ENCODE results near the gene ANGEL1. TPM values are rescaled to one million over a fixed set of nuclear protein-coding genes. Genes with fewer than 3 reads are reported as not detected.

ANGEL1 gene
- total and polyA plus RNA-seq, 3 donors from 2014 or later = 126 to 150 (median 132) TPM

DNA sequence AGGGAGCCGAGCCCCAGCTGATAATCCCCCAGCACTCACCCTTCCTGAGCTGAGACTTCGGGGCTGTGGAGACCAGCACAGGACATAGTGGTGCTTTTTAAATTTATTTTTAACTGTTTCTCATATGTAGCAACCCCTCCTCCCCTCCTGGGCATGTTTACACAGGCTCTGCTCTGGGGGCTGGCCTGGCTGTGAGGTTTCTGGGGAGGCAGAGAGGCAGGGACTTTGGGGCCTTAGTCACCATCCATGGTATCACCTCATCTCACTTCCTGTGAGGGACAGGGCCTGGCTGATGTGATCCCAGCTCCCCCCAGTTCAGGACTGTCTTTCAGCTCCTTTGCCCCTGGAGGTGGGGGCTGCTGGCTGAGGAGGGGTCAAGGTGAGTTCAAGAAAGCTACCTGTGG, 31.0 kb downstream of the ANGEL1 start:
- DNase-seq = no peak
- TF ChIP-seq, protein P1, sequence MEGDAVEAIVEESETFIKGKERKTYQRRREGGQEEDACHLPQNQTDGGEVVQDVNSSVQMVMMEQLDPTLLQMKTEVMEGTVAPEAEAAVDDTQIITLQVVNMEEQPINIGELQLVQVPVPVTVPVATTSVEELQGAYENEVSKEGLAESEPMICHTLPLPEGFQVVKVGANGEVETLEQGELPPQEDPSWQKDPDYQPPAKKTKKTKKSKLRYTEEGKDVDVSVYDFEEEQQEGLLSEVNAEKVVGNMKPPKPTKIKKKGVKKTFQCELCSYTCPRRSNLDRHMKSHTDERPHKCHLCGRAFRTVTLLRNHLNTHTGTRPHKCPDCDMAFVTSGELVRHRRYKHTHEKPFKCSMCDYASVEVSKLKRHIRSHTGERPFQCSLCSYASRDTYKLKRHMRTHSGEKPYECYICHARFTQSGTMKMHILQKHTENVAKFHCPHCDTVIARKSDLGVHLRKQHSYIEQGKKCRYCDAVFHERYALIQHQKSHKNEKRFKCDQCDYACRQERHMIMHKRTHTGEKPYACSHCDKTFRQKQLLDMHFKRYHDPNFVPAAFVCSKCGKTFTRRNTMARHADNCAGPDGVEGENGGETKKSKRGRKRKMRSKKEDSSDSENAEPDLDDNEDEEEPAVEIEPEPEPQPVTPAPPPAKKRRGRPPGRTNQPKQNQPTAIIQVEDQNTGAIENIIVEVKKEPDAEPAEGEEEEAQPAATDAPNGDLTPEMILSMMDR (IDR thresholded peaks at IDR 0.05) = no peak
- no peak for TF ChIP-seq POLR2A (IDR thresholded peaks at IDR 0.05)
- Histone ChIP-seq H3K27ac (peak overlapping the region; percentile 15 to 59), H3K4me1 (peaks cover 19% of the 10 kb centered on the region), H3K9me3 (no peaks in the 10 kb centered on the region), H3K4me3 (no peak overlapping the region), H3K27me3 (no peaks in the 10 kb centered on the region), H3K36me3 (ENCODE audit: low read depth, missing control alignments) (no peaks in the 10 kb centered on the region)
- WGBS, 2 donors = 52 to 94% methylated on average over 2 of the region's 2 CpGs
- intact Hi-C loops (cut with DNase I; ENCODE audit: low total_unique reads) = loop anchor here (5.0 kb wide), 1 partner anchor 69 kb away; no protein-coding TSS in a partner anchor

DNA sequence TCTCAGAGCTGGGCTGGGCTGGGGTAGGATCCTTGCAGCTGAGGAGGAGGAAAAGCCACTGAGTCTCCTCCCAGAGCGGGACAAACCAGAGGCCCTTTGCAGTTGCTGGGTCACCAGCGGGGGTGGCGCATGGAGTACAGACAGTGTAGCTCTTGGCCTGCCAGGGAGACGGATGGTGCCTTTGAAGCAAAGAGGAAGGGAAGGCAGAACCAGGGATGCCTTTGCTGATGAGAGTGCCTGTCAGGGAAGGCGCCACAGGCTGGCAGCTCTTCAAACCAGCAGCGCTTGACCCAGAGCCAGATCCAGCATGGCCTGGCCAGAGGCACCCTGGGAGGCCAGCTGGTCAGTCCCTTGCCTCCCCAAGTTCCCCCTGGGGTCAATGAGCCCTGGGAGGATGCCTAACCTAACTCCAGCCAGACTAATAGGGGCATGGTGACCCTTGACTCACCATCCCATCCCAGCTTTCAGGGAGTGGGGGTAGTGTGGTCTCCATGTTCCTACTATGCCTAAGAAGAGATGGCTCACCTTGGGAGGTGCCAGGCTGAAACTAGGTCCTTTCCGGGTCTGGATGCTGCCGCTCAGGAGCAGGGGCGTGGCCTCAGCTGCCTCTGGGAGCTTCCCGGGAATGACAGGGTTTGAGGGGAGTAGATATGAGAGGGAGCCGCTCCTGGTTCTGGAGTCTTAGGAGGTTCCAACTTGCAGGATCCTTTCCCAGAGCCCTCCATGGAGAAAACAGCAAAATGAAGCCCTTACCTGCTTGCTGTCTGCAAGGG, 31.6 kb downstream of the ANGEL1 start:
- Histone ChIP-seq H3K4me1 (peaks cover 19% of the 10 kb centered on the region), H3K36me3 (ENCODE audit: low read depth, missing control alignments) (no peaks in the 10 kb centered on the region), H3K9me3 (no peaks in the 10 kb centered on the region), H3K4me3 (no peak overlapping the region), H3K27ac (peak overlapping the region; percentile 15 to 59), H3K27me3 (no peaks in the 10 kb centered on the region)
- intact Hi-C loops (cut with DNase I; ENCODE audit: low total_unique reads) = loop anchor here (5.0 kb wide), 1 partner anchor 69 kb away; no protein-coding TSS in a partner anchor
- WGBS, 2 donors = 58 to 63% methylated on average over 5 to 11 of the region's 11 CpGs
- DNase-seq = peak; percentile 54
- TF ChIP-seq, protein P1 (IDR thresholded peaks at IDR 0.05) = no peak
- TF ChIP-seq POLR2A (IDR thresholded peaks at IDR 0.05) = no peak

DNA sequence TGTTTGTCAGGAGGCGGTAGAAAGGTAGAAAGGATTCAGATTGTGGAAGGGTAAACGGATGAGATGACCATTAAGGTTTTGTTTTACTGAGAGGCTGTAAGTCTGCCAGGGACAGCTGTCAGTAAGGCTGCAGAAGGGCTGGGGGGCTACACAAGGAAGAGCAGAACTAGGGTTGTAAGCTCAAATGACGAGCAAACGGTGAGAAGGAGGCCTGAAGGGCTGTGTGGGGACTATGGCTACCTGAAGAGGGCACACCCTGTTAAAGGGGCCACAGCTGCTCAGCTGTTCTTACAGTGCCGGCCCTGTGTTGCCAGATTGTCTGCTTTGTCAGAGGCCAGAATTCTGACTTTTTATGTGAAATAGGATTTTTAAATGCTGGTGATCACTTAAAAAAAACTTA, 32.3 kb downstream of the ANGEL1 start:
- Histone ChIP-seq H3K36me3 (ENCODE audit: low read depth, missing control alignments) (no peaks in the 10 kb centered on the region), H3K4me1 (peaks cover 19% of the 10 kb centered on the region), H3K27me3 (no peaks in the 10 kb centered on the region), H3K4me3 (no peak overlapping the region), H3K27ac (no peak overlapping the region), H3K9me3 (no peaks in the 10 kb centered on the region)
- WGBS, 2 donors = 50 to 69% methylated on average over 5 of the region's 5 CpGs
- intact Hi-C loops (cut with DNase I; ENCODE audit: low total_unique reads) = loop anchor here (5.0 kb wide), 1 partner anchor 68 kb away; no protein-coding TSS in a partner anchor
- DNase-seq = no peak
- TF ChIP-seq, protein P1 (IDR thresholded peaks at IDR 0.05) = no peak
- no peak for TF ChIP-seq POLR2A (IDR thresholded peaks at IDR 0.05)

DNA sequence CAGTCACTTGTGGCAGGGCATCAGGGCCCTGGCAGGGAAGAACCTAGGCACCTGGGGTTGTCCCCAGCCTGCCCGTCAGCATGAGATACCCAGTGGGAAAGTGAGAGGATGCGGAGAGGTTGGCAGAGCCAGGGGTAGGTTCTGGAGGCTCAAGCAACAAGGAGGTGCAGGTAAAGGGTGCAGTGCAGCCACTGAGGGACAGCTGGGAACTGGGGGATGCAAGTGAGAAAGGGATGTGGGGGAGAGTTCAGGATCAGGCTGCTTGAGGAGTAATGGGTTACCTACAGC, 32.7 kb downstream of the ANGEL1 start:
- Histone ChIP-seq H3K36me3 (ENCODE audit: low read depth, missing control alignments) (no peaks in the 10 kb centered on the region), H3K9me3 (no peaks in the 10 kb centered on the region), H3K4me3 (no peak overlapping the region), H3K4me1 (peaks cover 23% of the 10 kb centered on the region), H3K27me3 (no peaks in the 10 kb centered on the region), H3K27ac (no peak overlapping the region)
- intact Hi-C loops (cut with DNase I; ENCODE audit: low total_unique reads) = loop anchor here (5.0 kb wide), 1 partner anchor 68 kb away; no protein-coding TSS in a partner anchor
- WGBS, 2 donors = 86 to 98% methylated on average over 2 of the region's 2 CpGs
- no peak for DNase-seq
- no peak for TF ChIP-seq POLR2A (IDR thresholded peaks at IDR 0.05)
- TF ChIP-seq, protein P1 (IDR thresholded peaks at IDR 0.05) = no peak

Data from testis (tissue), 3 donors.